K562 (cell line): ENCODE measurements around the gene FCGR2B. TPM values are rescaled to one million over a fixed set of nuclear protein-coding genes. Genes with fewer than 3 reads are reported as not detected.
"Not testable (repeated sequence)": the region's sequence is repeated elsewhere in the genome, so short reads cannot be mapped to it uniquely, and the experiment has no call there.

Experiments used
- ATAC-seq: fragments of 200-7000 bp; cut with Tn5 transposase; 3 replicates; pipeline ENCODE4 v1.9.1; 2020; ENCODE audit warnings: moderate library complexity
- BruUV-seq: library from RNA; stranded (reverse); fragments of 400-500 nt; replicated peaks from 2 replicates; lab custom pipeline; 2021; lab: Mats Ljungman, UMichigan
- CTCF ChIA-PET: fragments of 300-600 bp; formaldehyde crosslinking; extraction: SDS; loops from one replicate; lab custom pipeline; 2021; ENCODE audit warnings: low intra/inter-chr PET ratio; lab: Yijun Ruan, JAX
- POLR2A ChIA-PET: fragments of 300-600, 350-650 bp; sonication (Branson Sonifier 250); formaldehyde crosslinking; extraction: SDS; loops from one replicate; lab custom pipeline; 2021; ENCODE audit warnings: antibody characterized with exemption, inconsistent platforms; lab: Yijun Ruan, JAX
- DNase-seq, 4 experiments: peaks; one replicate each; pipeline versions ENCODE4 v3.0.0 to v3.0.0-alpha.2; 2011 to 2018; ENCODE audit warnings: low spot score in 3 of 4, mixed read lengths in 3 of 4; ENCODE audit errors: extremely low read depth in 1 of 4
- FAIRE-seq: peaks from 2 replicates; lab custom pipeline; 2011; peaks lifted over from hg19 to GRCh38; lab: Jason Lieb, UNC
- H2AFZ ChIP-seq: 2 replicates; pipeline ENCODE4 v1.6.0; 2011; ENCODE audit warnings: low read depth, low read length, control low read depth, inconsistent platforms
- H3K27ac ChIP-seq: fragments of 200-600 bp; 3 replicates; pipeline ENCODE4 v1.8.0; 2011; ENCODE audit warnings: low read depth, mild to moderate bottlenecking, control low read depth, inconsistent platforms, low read length, moderate library complexity, mixed read lengths; ENCODE audit errors: extremely low read depth
- H3K27me3 ChIP-seq, 2 experiments: fragments of 300-600 bp in 1 of 2; 2 replicates in 1 of 2; 3 replicates in 1 of 2; pipeline versions ENCODE4 v1.6.0 to v1.8.0; 2011; ENCODE audit warnings: inconsistent platforms in 2 of 2, low read length in 2 of 2, mild to moderate bottlenecking in 1 of 2, mixed read lengths in 1 of 2, moderate library complexity in 1 of 2; ENCODE audit not compliant: control insufficient read depth in 2 of 2, insufficient read depth in 2 of 2
- H3K36me3 ChIP-seq: fragments of 300-600 bp; 3 replicates; pipeline ENCODE4 v1.8.0; 2011; ENCODE audit warnings: mild to moderate bottlenecking, low read length, inconsistent platforms; ENCODE audit not compliant: control insufficient read depth, insufficient read depth
- H3K4me1 ChIP-seq, 2 experiments: fragments of 200-600 bp in 1 of 2; replicated peaks in 1 of 2; 2 replicates in 1 of 2; 3 replicates in 1 of 2; pipeline versions ENCODE4 v1.5.1 to v1.8.0; 2011; ENCODE audit warnings: inconsistent platforms in 2 of 2, low read length in 2 of 2, mild to moderate bottlenecking in 1 of 2, mixed read lengths in 1 of 2, moderate library complexity in 1 of 2; ENCODE audit not compliant: control insufficient read depth in 2 of 2, insufficient read depth in 2 of 2
- H3K4me2 ChIP-seq: 2 replicates; pipeline ENCODE4 v1.6.1; 2011; ENCODE audit warnings: low read length, control low read depth, inconsistent platforms, mixed read lengths; ENCODE audit not compliant: insufficient read depth
- H3K4me3 ChIP-seq: fragments of 200-600 bp; sonication (generic), shearing (Covaris generic); 2 replicates; pipeline ENCODE4 v1.5.1; 2016; ENCODE audit warnings: control low read depth, inconsistent platforms
- H3K79me2 ChIP-seq: fragments of 200-600 bp; 3 replicates; pipeline ENCODE4 v1.8.0; 2011; ENCODE audit warnings: low read length, inconsistent platforms; ENCODE audit not compliant: control insufficient read depth, insufficient read depth
- H3K9ac ChIP-seq, 2 experiments: 2 replicates each; pipeline versions ENCODE4 v1.6.0 to v1.6.1; 2011; ENCODE audit warnings: low read depth in 2 of 2, low read length in 2 of 2, control low read depth in 1 of 2, inconsistent platforms in 1 of 2, mild to moderate bottlenecking in 1 of 2, mixed read lengths in 1 of 2; ENCODE audit not compliant: insufficient read depth in 1 of 2
- H3K9me1 ChIP-seq: one replicate; pipeline ENCODE4 v1.6.0; 2011; ENCODE audit warnings: inconsistent platforms, mild to moderate bottlenecking, low read length, moderate library complexity; ENCODE audit not compliant: control insufficient read depth, insufficient read depth
- H3K9me3 ChIP-seq: replicated peaks from 2 replicates; pipeline ENCODE4 v1.5.1; 2011; ENCODE audit warnings: low read depth, low read length, inconsistent platforms; ENCODE audit not compliant: control insufficient read depth, insufficient read depth
- H4K20me1 ChIP-seq: replicated peaks from 2 replicates; pipeline ENCODE4 v1.6.1; 2011; ENCODE audit warnings: low read length, inconsistent platforms, mixed read lengths; ENCODE audit not compliant: control insufficient read depth, insufficient read depth
- ATF7 ChIP-seq: fragments of 450-650 bp; IDR thresholded peaks from 2 replicates; pipeline ENCODE4 v1.7.1; 2014; ENCODE audit warnings: mild to moderate bottlenecking, moderate library complexity
- JUN ChIP-seq, 2 experiments: sonication (generic) in 1 of 2; formaldehyde crosslinking in 1 of 2; IDR thresholded peaks; 2 replicates each; pipeline versions ENCODE4 v1.6.1 to v1.8.0; 2012 to 2022; ENCODE audit warnings: borderline replicate concordance in 2 of 2, mild to moderate bottlenecking in 2 of 2, improper control_type of control experiment in 1 of 2, low read depth in 1 of 2, low read length in 1 of 2, missing genetic modification reagents in 1 of 2
- RAD21 ChIP-seq, 2 experiments: fragments of 250-450 bp in 1 of 2; fragments of 450-650 bp in 1 of 2; sonication (Bioruptor Pico) in 1 of 2; formaldehyde crosslinking in 1 of 2; IDR thresholded peaks in 1 of 2; conservative IDR thresholded peaks in 1 of 2; 2 replicates each; pipeline versions ENCODE4 v1.4.0 to v1.8.0; 2020 to 2022; ENCODE audit warnings: mild to moderate bottlenecking in 2 of 2, moderate library complexity in 1 of 2
- SPI1 ChIP-seq: IDR thresholded peaks from 2 replicates; pipeline ENCODE4 v1.6.1; 2011; ENCODE audit warnings: low read depth, low read length, control low read depth, borderline replicate concordance
- WGBS: fragments of 100-300 bp; shearing (Covaris generic); methylation state at CpG from one replicate; pipeline ENCODE4 v1.1.6; 2016; ENCODE audit warnings: low coverage, mixed read lengths; ENCODE audit not compliant: insufficient coverage; ENCODE audit errors: missing lambda C conversion rate; 5-methylcytosine and 5-hydroxymethylcytosine counted together
- in situ Hi-C: fragments of 300-500 bp; cut with MboI; formaldehyde crosslinking; loops from 4 replicates; pipeline ENCODE4 v1.15.0; 2018; ENCODE audit warnings: inconsistent platforms, mixed read lengths
- intact Hi-C: fragments of 100-400 bp; cut with micrococcal nuclease; formaldehyde crosslinking; loops from 2 replicates; pipeline ENCODE4 v1.14.2; 2022
- polyA plus RNA-seq, 8 experiments: library from polyadenylated mRNA; depleted of rRNA in 4 of 8; stranded (reverse) in 5 of 8; unstranded in 3 of 8; fragments of >200 nt; fragmentation: Nextera tagmentation in 2 of 8; fragmentation: Illumina TruSeq in 1 of 8; extraction: Ambion mirVana in 2 of 8; extraction: Trizol in 1 of 8; gene quantifications; 2 replicates each; pipeline versions ENCODE4 v1.2.1 to v1.2.3, GENCODE V29; 2011 to 2014; ENCODE audit warnings: inconsistent platforms in 1 of 8, missing spikeins in 1 of 8
- total RNA-seq, 7 experiments: library from RNA; depleted of rRNA in 6 of 7; stranded (reverse); fragments of >200 nt in 6 of 7; fragmentation: Illumina TruSeq in 2 of 7; extraction: Trizol in 2 of 7; gene quantifications; 2 replicates each; pipeline versions ENCODE4 v1.2.1 to v1.2.3, GENCODE V29; 2011 to 2021; ENCODE audit warnings: low replicate concordance in 1 of 7
- TF ChIP-seq, protein P1 (sequence below): IDR thresholded peaks from 2 replicates; pipeline ENCODE4 v1.6.1; 2012; ENCODE audit warnings: low read depth, low read length, improper control_type of control experiment, borderline replicate concordance
- TF ChIP-seq, protein P2 (sequence below), 3 experiments: IDR thresholded peaks in 2 of 3; conservative IDR thresholded peaks in 1 of 3; 2 replicates each; pipeline ENCODE4 v1.5.1; 2011 to 2012; ENCODE audit warnings: low read length in 3 of 3, mild to moderate bottlenecking in 3 of 3, control low read depth in 2 of 3, improper control_type of control experiment in 1 of 3, inconsistent platforms in 1 of 3, low read depth in 1 of 3, mixed read lengths in 1 of 3, moderate library complexity in 1 of 3; ENCODE audit not compliant: insufficient read depth in 2 of 3

The FCGR2B gene
- total and polyA plus RNA-seq, 9 of the 15 experiments (the other 6 are each of a cell fraction or from before 2014, with no cell fraction given), result 1.7 to 8.9 (median 3.9) TPM

DNA sequence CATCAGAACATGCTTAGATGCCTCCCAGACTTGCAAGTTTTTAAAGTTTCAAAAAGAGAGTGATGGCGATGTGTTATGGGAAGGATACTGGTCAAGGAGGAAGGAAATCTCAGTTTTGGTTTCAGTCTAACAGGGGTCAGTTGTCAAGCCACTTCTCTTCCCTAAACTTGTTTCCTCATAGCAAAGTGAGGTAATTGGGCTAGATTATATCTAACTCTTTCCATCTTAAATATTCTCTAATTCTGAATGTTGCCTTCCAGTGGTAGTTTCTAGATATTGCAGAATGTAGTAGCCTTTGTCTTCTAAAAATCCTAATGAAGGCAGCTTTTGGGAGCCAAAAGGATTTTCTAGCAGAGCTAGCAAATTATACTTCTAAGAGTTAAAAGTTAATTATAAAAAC lies 20.2 kb upstream of the FCGR2B start (continued):
- TF ChIP-seq, protein P1, sequence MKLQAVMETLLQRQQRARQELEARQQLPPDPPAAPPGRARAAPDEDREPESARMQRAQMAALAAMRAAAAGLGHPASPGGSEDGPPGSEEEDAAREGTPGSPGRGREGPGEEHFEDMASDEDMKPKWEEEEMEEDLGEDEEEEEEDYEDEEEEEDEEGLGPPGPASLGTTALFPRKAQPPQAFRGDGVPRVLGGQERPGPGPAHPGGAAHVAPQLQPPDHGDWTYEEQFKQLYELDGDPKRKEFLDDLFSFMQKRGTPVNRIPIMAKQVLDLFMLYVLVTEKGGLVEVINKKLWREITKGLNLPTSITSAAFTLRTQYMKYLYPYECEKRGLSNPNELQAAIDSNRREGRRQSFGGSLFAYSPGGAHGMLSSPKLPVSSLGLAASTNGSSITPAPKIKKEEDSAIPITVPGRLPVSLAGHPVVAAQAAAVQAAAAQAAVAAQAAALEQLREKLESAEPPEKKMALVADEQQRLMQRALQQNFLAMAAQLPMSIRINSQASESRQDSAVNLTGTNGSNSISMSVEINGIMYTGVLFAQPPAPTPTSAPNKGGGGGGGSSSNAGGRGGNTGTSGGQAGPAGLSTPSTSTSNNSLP, result peak; percentile 26; the same call in 1 of the 2 replicates
- TF ChIP-seq SPI1 (peak; percentile 26; the same call in 1 of the 2 replicates), RAD21 (CRISPR knock-in tag; conservative IDR thresholded peaks at IDR 0.05 in 1 of 2, IDR thresholded peaks at IDR 0.05 in 1 of 2) (0 out of 4 replicates have a peak, but pooled peaks of 1 of the 2 experiments have one; percentile 13), JUN (IDR thresholded peaks at IDR 0.05; ENCODE audit: borderline replicate concordance, low read depth, low read length) (0 out of 2 replicates have a peak, but pooled peaks have one; percentile 35), ATF7 (peak; percentile 57; the same call in 1 of the 2 replicates)
- TF ChIP-seq, protein P2, sequence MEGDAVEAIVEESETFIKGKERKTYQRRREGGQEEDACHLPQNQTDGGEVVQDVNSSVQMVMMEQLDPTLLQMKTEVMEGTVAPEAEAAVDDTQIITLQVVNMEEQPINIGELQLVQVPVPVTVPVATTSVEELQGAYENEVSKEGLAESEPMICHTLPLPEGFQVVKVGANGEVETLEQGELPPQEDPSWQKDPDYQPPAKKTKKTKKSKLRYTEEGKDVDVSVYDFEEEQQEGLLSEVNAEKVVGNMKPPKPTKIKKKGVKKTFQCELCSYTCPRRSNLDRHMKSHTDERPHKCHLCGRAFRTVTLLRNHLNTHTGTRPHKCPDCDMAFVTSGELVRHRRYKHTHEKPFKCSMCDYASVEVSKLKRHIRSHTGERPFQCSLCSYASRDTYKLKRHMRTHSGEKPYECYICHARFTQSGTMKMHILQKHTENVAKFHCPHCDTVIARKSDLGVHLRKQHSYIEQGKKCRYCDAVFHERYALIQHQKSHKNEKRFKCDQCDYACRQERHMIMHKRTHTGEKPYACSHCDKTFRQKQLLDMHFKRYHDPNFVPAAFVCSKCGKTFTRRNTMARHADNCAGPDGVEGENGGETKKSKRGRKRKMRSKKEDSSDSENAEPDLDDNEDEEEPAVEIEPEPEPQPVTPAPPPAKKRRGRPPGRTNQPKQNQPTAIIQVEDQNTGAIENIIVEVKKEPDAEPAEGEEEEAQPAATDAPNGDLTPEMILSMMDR (IDR thresholded peaks at IDR 0.05 in 2 of 3, conservative IDR thresholded peaks at IDR 0.05 in 1 of 3; ENCODE audit: insufficient read depth in 2 of 3, low read depth in 1 of 3, low read length in 3 of 3), result peak in 1 of 3 experiments; percentile 48; a peak in 2 of 6 replicates
- not testable (repeated sequence) for TF ChIP-seq JUN (CRISPR knock-in tag; IDR thresholded peaks at IDR 0.05; ENCODE audit: borderline replicate concordance)
- TF ChIP-seq, all 486 proteins: peak for 12; not testable (repeated sequence) for 474

DNA sequence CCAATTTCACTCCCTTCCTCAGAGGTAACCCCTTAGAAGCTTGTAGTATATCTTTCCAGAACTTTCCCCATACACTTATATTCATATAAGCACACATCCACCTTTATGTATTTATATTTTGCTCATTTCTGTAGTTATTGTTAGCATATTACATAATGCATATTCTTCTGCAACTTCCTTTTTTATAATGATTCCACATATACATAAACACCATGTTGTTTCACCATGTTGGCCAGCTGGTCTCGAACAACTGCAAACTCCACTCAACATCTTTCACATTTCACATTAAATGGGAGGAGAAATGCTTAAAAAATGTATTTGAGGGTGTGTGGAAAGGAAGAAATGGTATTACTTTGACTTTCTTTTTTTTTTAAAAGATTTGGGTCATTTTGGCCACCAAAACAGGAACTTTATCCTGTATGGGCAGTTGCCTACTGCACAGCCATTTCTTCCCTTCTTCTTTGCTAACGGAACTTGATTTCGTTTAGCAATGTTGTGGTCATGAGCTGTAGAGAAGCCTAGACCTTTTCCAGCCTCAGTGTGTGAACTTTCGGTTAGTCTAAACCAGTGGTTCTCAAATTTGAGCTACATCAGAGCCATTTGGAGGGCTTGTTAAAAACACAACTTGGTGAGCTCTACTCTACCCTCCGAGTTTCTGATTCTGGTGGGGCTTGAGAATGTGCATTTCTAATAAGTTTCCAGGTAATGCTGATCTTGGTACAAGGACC lies 19.3 kb upstream of the FCGR2B start:
- H3K36me3 ChIP-seq, H3K4me3 ChIP-seq, H3K9me1 ChIP-seq, ATAC-seq, H3K9ac ChIP-seq, H3K4me2 ChIP-seq, H2AFZ ChIP-seq, H3K4me1 ChIP-seq, DNase-seq, H3K27ac ChIP-seq, H4K20me1 ChIP-seq, POLR2A ChIA-PET, intact Hi-C loops, FAIRE-seq, H3K79me2 ChIP-seq, H3K9me3 ChIP-seq, BruUV-seq, in situ Hi-C loops, H3K27me3 ChIP-seq: not testable (repeated sequence)
- CTCF ChIA-PET, result interaction anchor here (1.4 kb wide), 1 partner anchor 97 kb away, joined by 3 read pairs; no protein-coding TSS in a partner anchor
- 100% methylated on average over 1 of the region's 5 CpGs for WGBS

DNA sequence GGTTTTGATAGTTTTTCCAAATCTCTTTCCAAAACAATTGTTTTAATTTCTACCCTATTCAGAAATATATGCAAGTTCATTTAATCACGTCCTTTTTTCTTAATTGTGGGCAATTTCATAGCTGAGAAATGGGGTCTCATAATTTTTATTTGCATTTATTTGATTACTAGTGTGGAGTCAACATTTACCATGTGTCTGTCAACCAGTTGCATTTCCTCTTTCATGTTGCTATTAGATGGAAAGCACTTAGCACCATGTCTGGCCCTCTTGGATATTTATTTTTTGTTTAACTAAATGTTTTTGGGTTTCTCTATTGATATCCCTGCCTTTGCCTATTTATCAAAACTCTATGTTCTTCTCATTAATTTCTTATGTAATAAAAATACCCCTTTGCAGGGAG lies 18.1 kb upstream of the FCGR2B start:
- H3K9me3 ChIP-seq, ATAC-seq, CTCF ChIA-PET, DNase-seq, H3K9ac ChIP-seq, H3K9me1 ChIP-seq, POLR2A ChIA-PET, H3K4me2 ChIP-seq, H3K27me3 ChIP-seq, H3K4me3 ChIP-seq, BruUV-seq, H3K36me3 ChIP-seq, H4K20me1 ChIP-seq, H3K4me1 ChIP-seq, FAIRE-seq, H3K79me2 ChIP-seq, H3K27ac ChIP-seq: not testable (repeated sequence)
- H2AFZ ChIP-seq, result 0 out of 2 replicates have a peak overlapping the region, but pooled peaks have one; percentile 22
- 20% methylated on average over 1 of the region's 1 CpG for WGBS
- in situ Hi-C loops (loop anchor here (5.0 kb wide), 1 partner anchor 97 kb away; no protein-coding TSS in a partner anchor), intact Hi-C loops (loop anchor here (5.0 kb wide), 2 partner anchors 33 to 78 kb away; no protein-coding TSS in a partner anchor)
